IMR-90 (cell line): ENCODE measurements around the gene DOCK9. TPM values are rescaled to one million over a fixed set of nuclear protein-coding genes. Genes with fewer than 3 reads are reported as not detected.

Experiments used
- ATAC-seq: fragments of 200-7000 bp; cut with Tn5 transposase; 2 replicates; pipeline ENCODE4 v1.9.1; 2020; ENCODE audit warnings: low read depth, mild to moderate bottlenecking, moderate library complexity
- BruUV-seq: library from RNA; stranded (reverse); fragments of 400-500 nt; replicated peaks from 2 replicates; lab custom pipeline; 2021; lab: Mats Ljungman, UMichigan
- CTCF ChIA-PET: fragments of 300-600 bp; formaldehyde crosslinking; extraction: SDS; loops from one replicate; lab custom pipeline; 2021; ENCODE audit warnings: antibody characterized with exemption; lab: Yijun Ruan, JAX
- POLR2A ChIA-PET: fragments of 300-600 bp; sonication (Branson Sonifier 250); formaldehyde crosslinking; loops from one replicate; lab custom pipeline; 2022; ENCODE audit warnings: antibody characterized with exemption; ENCODE audit not compliant: unreplicated experiment; lab: Charles Lee
- DNase-seq: peaks from one replicate; pipeline ENCODE4 v3.0.0; 2013
- H2AFZ ChIP-seq: replicated peaks from 2 replicates; pipeline ENCODE3; 2013; ENCODE audit warnings: low read length, mild to moderate bottlenecking; ENCODE audit not compliant: poor library complexity
- H2AK5ac ChIP-seq: 2 replicates; pipeline ENCODE4 v1.6.1; 2013; ENCODE audit warnings: low read depth, low read length, inconsistent platforms
- H2AK9ac ChIP-seq: replicated peaks from 2 replicates; pipeline ENCODE3; 2013; ENCODE audit warnings: mild to moderate bottlenecking, low read depth, low read length, moderate library complexity; ENCODE audit not compliant: poor library complexity
- H2BK120ac ChIP-seq: 2 replicates; pipeline ENCODE4 v1.6.1; 2013; ENCODE audit warnings: low read depth, low read length, inconsistent platforms
- H2BK15ac ChIP-seq: 3 replicates; pipeline ENCODE4 v1.6.1; 2013; ENCODE audit warnings: low read depth, low read length, inconsistent platforms
- H2BK20ac ChIP-seq: 2 replicates; pipeline ENCODE4 v1.6.1; 2013; ENCODE audit warnings: low read depth, mild to moderate bottlenecking, inconsistent platforms, low read length, moderate library complexity
- H2BK5ac ChIP-seq: 2 replicates; pipeline ENCODE4 v1.6.1; 2013; ENCODE audit warnings: mild to moderate bottlenecking, low read depth, low read length, inconsistent platforms; ENCODE audit not compliant: poor library complexity, severe bottlenecking
- H3K14ac ChIP-seq: replicated peaks from 2 replicates; pipeline ENCODE4 v1.6.1; 2013; ENCODE audit warnings: low read depth, low read length, inconsistent platforms
- H3K18ac ChIP-seq: 2 replicates; pipeline ENCODE4 v1.6.1; 2013; ENCODE audit warnings: low read depth, low read length, control low read depth
- H3K23ac ChIP-seq: 2 replicates; pipeline ENCODE4 v1.6.1; 2013; ENCODE audit warnings: low read depth, low read length, inconsistent platforms
- H3K27ac ChIP-seq: 2 replicates; pipeline ENCODE4 v1.5.1; 2013; ENCODE audit warnings: mild to moderate bottlenecking, control low read depth, low read length; ENCODE audit not compliant: insufficient read depth
- H3K27me3 ChIP-seq: 2 replicates; pipeline ENCODE4 v1.6.1; 2013; ENCODE audit warnings: low read length; ENCODE audit not compliant: control insufficient read depth, insufficient read depth
- H3K36me3 ChIP-seq: 2 replicates; pipeline ENCODE4 v1.6.1; 2013; ENCODE audit warnings: low read length, mixed read lengths; ENCODE audit not compliant: control insufficient read depth, insufficient read depth
- H3K4ac ChIP-seq: 2 replicates; pipeline ENCODE4 v1.6.1; 2013; ENCODE audit warnings: low read depth, low read length, inconsistent platforms
- H3K4me1 ChIP-seq: 2 replicates; pipeline ENCODE4 v1.6.1; 2013; ENCODE audit warnings: low read length, mixed read lengths; ENCODE audit not compliant: control insufficient read depth, insufficient read depth
- H3K4me2 ChIP-seq: 2 replicates; pipeline ENCODE4 v1.6.1; 2013; ENCODE audit warnings: low read depth, mild to moderate bottlenecking, control low read depth, low read length, moderate library complexity
- H3K4me3 ChIP-seq: 2 replicates; pipeline ENCODE4 v1.5.1; 2013; ENCODE audit warnings: low read depth, mild to moderate bottlenecking, control low read depth, low read length, moderate library complexity; ENCODE audit not compliant: insufficient read depth
- H3K56ac ChIP-seq: 2 replicates; pipeline ENCODE4 v1.6.1; 2013; ENCODE audit warnings: low read length, inconsistent platforms; ENCODE audit not compliant: insufficient read depth; ENCODE audit errors: extremely low read depth
- H3K79me1 ChIP-seq, 2 experiments: 2 replicates each; pipeline ENCODE4 v1.6.1; 2013; ENCODE audit warnings: low read length in 2 of 2, inconsistent platforms in 1 of 2, low read depth in 1 of 2
- H3K9ac ChIP-seq: 2 replicates; pipeline ENCODE4 v1.6.1; 2013; ENCODE audit warnings: low read depth, low read length, control low read depth
- H3K9me1 ChIP-seq: 2 replicates; pipeline ENCODE4 v1.6.1; 2013; ENCODE audit warnings: low read length, inconsistent platforms; ENCODE audit not compliant: insufficient read depth
- H3K9me3 ChIP-seq: 2 replicates; pipeline ENCODE4 v1.6.1; 2013; ENCODE audit warnings: low read length; ENCODE audit not compliant: control insufficient read depth, insufficient read depth
- H4K20me1 ChIP-seq: 2 replicates; pipeline ENCODE4 v1.6.1; 2013; ENCODE audit warnings: low read length, inconsistent platforms; ENCODE audit not compliant: insufficient read depth
- H4K5ac ChIP-seq: 2 replicates; pipeline ENCODE4 v1.6.1; 2013; ENCODE audit warnings: mild to moderate bottlenecking, low read depth, low read length, control low read depth
- H4K8ac ChIP-seq, 2 experiments: 2 replicates each; pipeline ENCODE4 v1.6.1; 2013; ENCODE audit warnings: low read depth in 2 of 2, low read length in 2 of 2, control low read depth in 1 of 2, inconsistent platforms in 1 of 2
- H4K91ac ChIP-seq: 2 replicates; pipeline ENCODE4 v1.6.1; 2013; ENCODE audit warnings: low read depth, low read length, inconsistent platforms; ENCODE audit not compliant: insufficient read depth
- BHLHE40 ChIP-seq: fragments of 150-350 bp; IDR thresholded peaks from 2 replicates; pipeline ENCODE4 v1.6.1; 2016; ENCODE audit warnings: mild to moderate bottlenecking, low read depth, low read length
- CEBPB ChIP-seq: IDR thresholded peaks from 2 replicates; pipeline ENCODE4 v1.6.1; 2012; ENCODE audit warnings: low read depth, low read length, improper control_type of control experiment
- CHD1 ChIP-seq: IDR thresholded peaks from 2 replicates; pipeline ENCODE4 v1.6.1; 2012; ENCODE audit warnings: low read depth, low read length, improper control_type of control experiment
- CTCF ChIP-seq: conservative IDR thresholded peaks from 2 replicates; pipeline ENCODE4 v1.5.1; 2012; ENCODE audit warnings: mild to moderate bottlenecking, low read depth, low read length, improper control_type of control experiment
- ELK1 ChIP-seq: fragments of 150-350 bp; IDR thresholded peaks from 2 replicates; pipeline ENCODE4 v1.6.1; 2016; ENCODE audit warnings: low read depth, mild to moderate bottlenecking, low read length, moderate library complexity, borderline replicate concordance
- FOS ChIP-seq: fragments of 150-350 bp; IDR thresholded peaks from 2 replicates; pipeline ENCODE4 v1.6.1; 2016; ENCODE audit warnings: low read depth, low read length
- MAFK ChIP-seq: IDR thresholded peaks from 2 replicates; pipeline ENCODE4 v1.6.1; 2012; ENCODE audit warnings: low read depth, low read length, improper control_type of control experiment
- MAZ ChIP-seq: IDR thresholded peaks from 2 replicates; pipeline ENCODE4 v1.6.1; 2012; ENCODE audit warnings: low read depth, mild to moderate bottlenecking, low read length, improper control_type of control experiment, moderate library complexity, borderline replicate concordance
- MXI1 ChIP-seq: IDR thresholded peaks from 2 replicates; pipeline ENCODE4 v1.6.1; 2012; ENCODE audit warnings: low read depth, mild to moderate bottlenecking, low read length, moderate library complexity, borderline replicate concordance
- NFE2L2 ChIP-seq: fragments of 150-350 bp; IDR thresholded peaks from 2 replicates; pipeline ENCODE4 v1.6.1; 2016; ENCODE audit warnings: low read depth, mild to moderate bottlenecking, low read length
- POLR2A ChIP-seq: IDR thresholded peaks from 2 replicates; pipeline ENCODE4 v1.6.1; 2012; ENCODE audit warnings: mild to moderate bottlenecking, low read depth, low read length
- RAD21 ChIP-seq: IDR thresholded peaks from 2 replicates; pipeline ENCODE4 v1.6.1; 2012; ENCODE audit warnings: low read length, improper control_type of control experiment
- RCOR1 ChIP-seq: IDR thresholded peaks from 2 replicates; pipeline ENCODE4 v1.6.1; 2012; ENCODE audit warnings: mild to moderate bottlenecking, low read length, improper control_type of control experiment; ENCODE audit not compliant: insufficient replicate concordance
- RFX5 ChIP-seq: IDR thresholded peaks from 2 replicates; pipeline ENCODE4 v1.8.0; 2012; ENCODE audit warnings: low read depth, mild to moderate bottlenecking, low read length, moderate library complexity
- SMC3 ChIP-seq: fragments of 150-350 bp; IDR thresholded peaks from 2 replicates; pipeline ENCODE4 v1.6.1; 2016; ENCODE audit warnings: low read depth, mild to moderate bottlenecking, antibody characterized with exemption, low read length, moderate library complexity
- WGBS, 2 experiments: methylation state at CpG; one replicate each; pipeline versions ENCODE4 v1.1.5 to v1.1.7; 2013; ENCODE audit warnings: missing lambda C conversion rate in 2 of 2; ENCODE audit not compliant: insufficient read length in 1 of 2; ENCODE audit errors: extremely low coverage in 2 of 2; 5-methylcytosine and 5-hydroxymethylcytosine counted together
- dilution Hi-C: fragments of 300-500 bp; cut with HindIII; formaldehyde crosslinking; loops from one replicate; pipeline ENCODE4 v1.14.3; 2018; ENCODE audit warnings: low sequenced_read_pairs; ENCODE audit not compliant: unreplicated experiment
- in situ Hi-C: fragments of 300-500 bp; cut with MboI; formaldehyde crosslinking; loops from 3 replicates; pipeline ENCODE4 v1.14.3; 2019; ENCODE audit warnings: low sequenced_read_pairs, inconsistent platforms, mixed read lengths
- intact Hi-C: fragments of 100-400 bp; cut with micrococcal nuclease; formaldehyde crosslinking; loops from 2 replicates; pipeline ENCODE4 v1.10.0; 2022
- polyA plus RNA-seq, 3 experiments: library from polyadenylated mRNA; depleted of rRNA; stranded (reverse); fragments of >200 nt; gene quantifications; 2 replicates each; pipeline ENCODE4 v1.2.3, GENCODE V29; 2012; ENCODE audit warnings: low replicate concordance in 1 of 3
- total RNA-seq: library from RNA; depleted of rRNA; stranded (reverse); fragments of >200 nt; gene quantifications from 2 replicates; pipeline ENCODE4 v1.2.3, GENCODE V29; 2012
- TF ChIP-seq, protein P1 (sequence below): fragments of 150-350 bp; IDR thresholded peaks from 2 replicates; pipeline ENCODE4 v1.6.1; 2017; ENCODE audit warnings: mild to moderate bottlenecking, antibody characterized with exemption, low read length, low read depth

The DOCK9 gene
- total and polyA plus RNA-seq, 2 of the 4 experiments (the other 2 are of a cell fraction): 4.8 to 7.2 TPM

- CTCF ChIA-PET: no interaction called here
- H3K4ac ChIP-seq: no peak overlapping the region
- intact Hi-C loops: loop anchor here (10.0 kb wide), 2 partner anchors 418 to 992 kb away; no protein-coding TSS in a partner anchor
Observed at GRCh38 chr13:98846986-98847385, 130.9 kb downstream of the DOCK9 start.

More at GRCh38 chr13:98846986-98847385, 130.9 kb downstream of the DOCK9 start:
- Histone ChIP-seq H2BK5ac (no peak overlapping the region), H3K79me1 (no peaks in the 10 kb centered on the region), H3K4me2 (no peak overlapping the region), H3K27ac (no peak overlapping the region), H4K91ac (no peak overlapping the region), H3K9me3 (no peaks in the 10 kb centered on the region), H3K18ac (no peak overlapping the region), H4K20me1 (no peaks in the 10 kb centered on the region), H3K27me3 (no peaks in the 10 kb centered on the region), H3K4me1 (no peaks in the 10 kb centered on the region), H3K23ac (no peak overlapping the region), H2BK15ac (no peak overlapping the region), H3K9me1 (0 out of 2 replicates have a peak, but pooled peaks cover 2% of the 10 kb centered on the region), H4K5ac (no peak overlapping the region), H3K56ac (no peak overlapping the region), H2AFZ (no peak overlapping the region), H2BK20ac (no peak overlapping the region), H4K8ac (no peak overlapping the region), H2AK9ac (no peak overlapping the region), H2AK5ac (no peak overlapping the region), H3K36me3 (no peaks in the 10 kb centered on the region), H2BK120ac (no peak overlapping the region), H3K14ac (no peak overlapping the region), H3K4me3 (no peak overlapping the region), H3K9ac (no peak overlapping the region)
- DNase-seq (no peak), ATAC-seq (no peak)
- BruUV-seq: no TSS peak
- no CpG with 5 or more reads among the region's 4 CpGs for WGBS, 2 experiments
- dilution Hi-C loops (no loop called here), in situ Hi-C loops (loop anchor here (25.0 kb wide), 2 partner anchors 710 to 985 kb away; partner anchors contain the start of gene FARP1)
- no peak for TF ChIP-seq MXI1
- no peak for TF ChIP-seq MAZ
- no peak for TF ChIP-seq RCOR1
- no peak for TF ChIP-seq BHLHE40
- TF ChIP-seq ELK1: no peak
- no peak for TF ChIP-seq MAFK
- TF ChIP-seq RAD21: no peak
- TF ChIP-seq RFX5: no peak
- no peak for TF ChIP-seq CEBPB
- no peak for TF ChIP-seq CTCF
- no peak for TF ChIP-seq NFE2L2
- no peak for TF ChIP-seq CHD1
- TF ChIP-seq FOS: no peak
- TF ChIP-seq POLR2A: no peak
- TF ChIP-seq, protein P1, sequence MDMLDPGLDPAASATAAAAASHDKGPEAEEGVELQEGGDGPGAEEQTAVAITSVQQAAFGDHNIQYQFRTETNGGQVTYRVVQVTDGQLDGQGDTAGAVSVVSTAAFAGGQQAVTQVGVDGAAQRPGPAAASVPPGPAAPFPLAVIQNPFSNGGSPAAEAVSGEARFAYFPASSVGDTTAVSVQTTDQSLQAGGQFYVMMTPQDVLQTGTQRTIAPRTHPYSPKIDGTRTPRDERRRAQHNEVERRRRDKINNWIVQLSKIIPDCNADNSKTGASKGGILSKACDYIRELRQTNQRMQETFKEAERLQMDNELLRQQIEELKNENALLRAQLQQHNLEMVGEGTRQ: no peak
- TF ChIP-seq SMC3: no peak
- POLR2A ChIA-PET: no interaction called here
